ENCODE data around the gene FBXO40.

GRCh38 chr3:121630355-121630754 lies 37.2 kb downstream of the FBXO40 start:
- TF ChIP-seq PPARA (CRISPR knock-in tag; IDR thresholded peaks at IDR 0.05; ENCODE audit: borderline replicate concordance) (no peak), ZFP30 (CRISPR knock-in tag; IDR thresholded peaks at IDR 0.05) (no peak)

Measured in SK-N-SH treated with all-trans-retinoic acid at 6 μM for 48 hours (cell line).